ENCODE results near the gene PPP1R26.

GRCh38 chr9:135439916-135440315 lies 39.7 kb upstream of the PPP1R26 start:
- TF ChIP-seq CTCF (IDR thresholded peaks at IDR 0.05; ENCODE audit: low read length) (no peak), EZH2 (IDR thresholded peaks at IDR 0.05; ENCODE audit: borderline replicate concordance, low read length) (no peak)
